H1 (cell line): ENCODE data around the gene ENPEP. TPM values are rescaled to one million over a fixed set of nuclear protein-coding genes. Genes with fewer than 3 reads are reported as not detected.

ENCODE experiments used
- CBX5 ChIP-seq: fragments of 300-800, 300-1000 bp; sonication (generic); IDR thresholded peaks from 2 replicates; pipeline ENCODE4 v1.7.1; 2016; ENCODE audit warnings: antibody characterized with exemption, low read length, low read depth
- EGR1 ChIP-seq: IDR thresholded peaks from 2 replicates; pipeline ENCODE4 v1.6.1; 2011; ENCODE audit warnings: low read depth, low read length, borderline replicate concordance
- KDM5A ChIP-seq: fragments of 200-600 bp; IDR thresholded peaks from 2 replicates; pipeline ENCODE4 v1.7.1; 2012; ENCODE audit warnings: mild to moderate bottlenecking, low read length, inconsistent platforms, mixed read lengths
- POLR2A ChIP-seq, 2 experiments: IDR thresholded peaks; 1 replicate in 1 of 2; 2 replicates in 1 of 2; pipeline ENCODE4 v1.6.1; 2011; ENCODE audit warnings: low read depth in 2 of 2, low read length in 2 of 2, mild to moderate bottlenecking in 2 of 2; ENCODE audit errors: control extremely low read depth in 1 of 2
- SP1 ChIP-seq: IDR thresholded peaks from 2 replicates; pipeline ENCODE4 v1.6.1; 2011; ENCODE audit warnings: low read depth, low read length
- TAF7 ChIP-seq: optimal IDR thresholded peaks from 2 replicates; pipeline ENCODE3; 2011; ENCODE audit warnings: low read depth, mild to moderate bottlenecking, inconsistent platforms, low read length, moderate library complexity, borderline replicate concordance
- polyA plus RNA-seq, 7 experiments: library from polyadenylated mRNA; depleted of rRNA in 3 of 7; stranded (reverse) in 5 of 7; unstranded in 2 of 7; fragments of >200 nt in 5 of 7; fragments of 200-250 nt in 2 of 7; gene quantifications; 1 replicate in 5 of 7; 2 replicates in 1 of 7; 4 replicates in 1 of 7; pipeline versions ENCODE4 v1.2.1 to v1.2.3, GENCODE V29; 2011 to 2013; ENCODE audit warnings: missing spikeins in 2 of 7, mixed read lengths in 2 of 7
- total RNA-seq: library from RNA; stranded (reverse); fragmentation: NEBNext Ultra II Directional; extraction: Animal tissue kit (Norgen Biotek cat#: 25700); gene quantifications from 2 replicates; pipeline ENCODE4 v1.2.1, GENCODE V29; 2021

The ENPEP gene
- total and polyA plus RNA-seq, 2 of the 8 experiments (the other 6 are each of a cell fraction or from before 2014, with no cell fraction given) = 0.09 to 0.61 TPM

- no peak for TF ChIP-seq SP1
- no peak for TF ChIP-seq CBX5
- no peak for TF ChIP-seq TAF7
- no peak for TF ChIP-seq EGR1
- no peak for TF ChIP-seq POLR2A (IDR thresholded peaks at IDR 0.05; ENCODE audit: control extremely low read depth in 1 of 2, low read depth in 2 of 2, low read length in 2 of 2)
- no peak for TF ChIP-seq KDM5A
These were observed 74.3 kb downstream of the ENPEP start (continued) for GRCh38 chr4:110550260-110550659.
